ENCODE data around the gene PTS.
A peak's percentile ranks its signal among the peaks of the same experiment; 100 is the strongest.

PTS gene

GRCh38 chr11:112238041-112238440 is 11.8 kb downstream of the PTS start:
- TF ChIP-seq, protein P1, sequence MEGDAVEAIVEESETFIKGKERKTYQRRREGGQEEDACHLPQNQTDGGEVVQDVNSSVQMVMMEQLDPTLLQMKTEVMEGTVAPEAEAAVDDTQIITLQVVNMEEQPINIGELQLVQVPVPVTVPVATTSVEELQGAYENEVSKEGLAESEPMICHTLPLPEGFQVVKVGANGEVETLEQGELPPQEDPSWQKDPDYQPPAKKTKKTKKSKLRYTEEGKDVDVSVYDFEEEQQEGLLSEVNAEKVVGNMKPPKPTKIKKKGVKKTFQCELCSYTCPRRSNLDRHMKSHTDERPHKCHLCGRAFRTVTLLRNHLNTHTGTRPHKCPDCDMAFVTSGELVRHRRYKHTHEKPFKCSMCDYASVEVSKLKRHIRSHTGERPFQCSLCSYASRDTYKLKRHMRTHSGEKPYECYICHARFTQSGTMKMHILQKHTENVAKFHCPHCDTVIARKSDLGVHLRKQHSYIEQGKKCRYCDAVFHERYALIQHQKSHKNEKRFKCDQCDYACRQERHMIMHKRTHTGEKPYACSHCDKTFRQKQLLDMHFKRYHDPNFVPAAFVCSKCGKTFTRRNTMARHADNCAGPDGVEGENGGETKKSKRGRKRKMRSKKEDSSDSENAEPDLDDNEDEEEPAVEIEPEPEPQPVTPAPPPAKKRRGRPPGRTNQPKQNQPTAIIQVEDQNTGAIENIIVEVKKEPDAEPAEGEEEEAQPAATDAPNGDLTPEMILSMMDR (IDR thresholded peaks at IDR 0.05; ENCODE audit: unreplicated experiment in 3 of 3), result no peak
- Mint-ChIP-seq H3K4me3 (no peak overlapping the region), H3K27me3 (ENCODE audit: low read depth) (no peaks in the 10 kb centered on the region), H3K4me1 (no peaks in the 10 kb centered on the region), H3K9me3 (peaks cover 5% of the 10 kb centered on the region), H3K36me3 (ENCODE audit: low read depth) (peaks cover 64% of the 10 kb centered on the region), H3K27ac (peak overlapping the region in 1 of 3 experiments; percentile 31)

- H3K4me3 Mint-ChIP-seq, result no peak overlapping the region
- TF ChIP-seq, protein P1 (IDR thresholded peaks at IDR 0.05; ENCODE audit: unreplicated experiment in 3 of 3), result no peak
- peaks cover 67% of the 10 kb centered on the region for H3K36me3 Mint-ChIP-seq (ENCODE audit: low read depth)
- H3K27ac Mint-ChIP-seq, result peak overlapping the region in 1 of 3 experiments; percentile 27
- H3K27me3 Mint-ChIP-seq (ENCODE audit: low read depth), result no peaks in the 10 kb centered on the region
- H3K4me1 Mint-ChIP-seq, result no peaks in the 10 kb centered on the region
- H3K9me3 Mint-ChIP-seq, result peaks cover 30% of the 10 kb centered on the region
These were observed 15.3 kb downstream of the PTS start for GRCh38 chr11:112241486-112241885.

GRCh38 chr11:112247201-112247600 is 21.0 kb downstream of the PTS start:
- Mint-ChIP-seq H3K36me3 (ENCODE audit: low read depth) (peaks cover 20% of the 10 kb centered on the region), H3K27me3 (ENCODE audit: low read depth) (no peaks in the 10 kb centered on the region), H3K4me1 (no peaks in the 10 kb centered on the region), H3K27ac (no peak overlapping the region), H3K9me3 (peaks cover 30% of the 10 kb centered on the region), H3K4me3 (no peak overlapping the region)
- TF ChIP-seq, protein P1 (IDR thresholded peaks at IDR 0.05; ENCODE audit: unreplicated experiment in 3 of 3), result no peak

DNA sequence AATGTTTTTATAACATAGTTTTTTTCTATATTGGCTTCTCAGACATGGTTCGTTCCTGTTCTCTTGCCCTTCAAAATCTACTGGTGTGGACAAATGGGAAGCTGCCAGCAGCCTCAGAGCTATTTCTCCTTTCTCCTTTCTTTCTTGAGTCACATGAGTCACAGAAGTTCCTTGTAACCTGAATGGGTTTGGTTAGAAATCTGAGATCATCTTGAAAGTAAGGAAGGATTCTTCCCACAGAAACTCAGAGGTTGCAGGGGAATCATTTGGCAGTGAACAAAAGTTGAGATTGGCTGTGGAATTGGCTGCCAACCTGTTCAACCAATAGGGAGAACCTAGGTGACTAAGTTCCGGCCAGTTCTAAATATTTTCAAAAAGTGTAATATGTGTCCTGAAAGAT is 22.0 kb downstream of the PTS start:
- Mint-ChIP-seq H3K27ac (no peak overlapping the region), H3K4me1 (no peaks in the 10 kb centered on the region), H3K36me3 (ENCODE audit: low read depth) (peaks cover 12% of the 10 kb centered on the region), H3K4me3 (no peak overlapping the region), H3K27me3 (ENCODE audit: low read depth) (no peaks in the 10 kb centered on the region), H3K9me3 (peaks cover 24% of the 10 kb centered on the region)
- TF ChIP-seq, protein P1 (IDR thresholded peaks at IDR 0.05; ENCODE audit: unreplicated experiment in 3 of 3), result no peak

DNA sequence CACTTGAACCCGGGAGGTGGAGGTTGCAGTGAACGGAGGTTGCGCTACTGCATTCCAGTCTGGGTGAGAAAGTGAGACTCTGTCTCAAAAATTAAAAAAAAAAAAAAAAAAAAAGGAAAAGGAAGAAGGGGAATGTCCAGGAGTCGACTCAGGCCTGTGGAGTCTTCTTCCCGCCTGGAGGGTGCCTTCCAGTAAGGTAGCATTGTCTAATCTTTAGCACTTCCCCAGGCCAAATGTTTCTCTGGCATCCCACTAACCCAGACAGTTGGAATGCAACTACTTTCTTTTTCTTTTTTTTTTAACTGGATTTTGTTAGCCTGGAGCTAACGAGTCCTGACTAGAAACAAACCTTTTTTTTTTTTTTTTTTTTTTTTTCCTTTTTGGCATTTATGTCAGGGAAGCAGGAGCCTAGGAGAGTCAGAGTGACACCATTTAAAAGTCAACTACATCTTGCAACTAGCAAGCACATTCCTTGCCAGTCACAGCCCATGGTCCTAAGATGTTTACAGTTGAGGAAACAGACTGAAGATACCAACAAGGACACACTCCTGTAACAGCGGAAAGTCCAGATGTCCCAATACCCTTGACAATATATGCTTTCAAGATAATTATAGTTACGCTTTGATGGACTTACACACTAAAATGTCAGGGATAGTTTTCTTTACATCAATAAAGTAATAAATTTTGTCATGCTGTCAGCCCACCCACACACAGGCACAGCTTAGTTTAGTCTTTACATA is 23.8 kb downstream of the PTS start:
- H3K4me3 Mint-ChIP-seq, result no peak overlapping the region
- H3K4me1 Mint-ChIP-seq, result no peaks in the 10 kb centered on the region
- peaks cover 8% of the 10 kb centered on the region for H3K9me3 Mint-ChIP-seq
- H3K27ac Mint-ChIP-seq, result peak overlapping the region in 1 of 3 experiments; percentile 10
- no peaks in the 10 kb centered on the region for H3K27me3 Mint-ChIP-seq (ENCODE audit: low read depth)
- TF ChIP-seq, protein P1 (IDR thresholded peaks at IDR 0.05; ENCODE audit: unreplicated experiment in 3 of 3), result no peak
- H3K36me3 Mint-ChIP-seq (ENCODE audit: low read depth), result no peaks in the 10 kb centered on the region

All from nephron (organoid).